IMR-90 (cell line): ENCODE measurements around the gene VAT1L. TPM values are rescaled to one million over a fixed set of nuclear protein-coding genes. Genes with fewer than 3 reads are reported as not detected.

Experiments used
- ATAC-seq: fragments of 200-7000 bp; cut with Tn5 transposase; 2 replicates; pipeline ENCODE4 v1.9.1; 2020; ENCODE audit warnings: low read depth, mild to moderate bottlenecking, moderate library complexity
- BruUV-seq: library from RNA; stranded (reverse); fragments of 400-500 nt; replicated peaks from 2 replicates; lab custom pipeline; 2021; lab: Mats Ljungman, UMichigan
- CTCF ChIA-PET: fragments of 300-600 bp; formaldehyde crosslinking; extraction: SDS; loops from one replicate; lab custom pipeline; 2021; ENCODE audit warnings: antibody characterized with exemption; lab: Yijun Ruan, JAX
- POLR2A ChIA-PET: fragments of 300-600 bp; sonication (Branson Sonifier 250); formaldehyde crosslinking; loops from one replicate; lab custom pipeline; 2022; ENCODE audit warnings: antibody characterized with exemption; ENCODE audit not compliant: unreplicated experiment; lab: Charles Lee
- DNase-seq: peaks from one replicate; pipeline ENCODE4 v3.0.0; 2013
- H2AFZ ChIP-seq: replicated peaks from 2 replicates; pipeline ENCODE3; 2013; ENCODE audit warnings: low read length, mild to moderate bottlenecking; ENCODE audit not compliant: poor library complexity
- H2AK5ac ChIP-seq: 2 replicates; pipeline ENCODE4 v1.6.1; 2013; ENCODE audit warnings: low read depth, low read length, inconsistent platforms
- H2AK9ac ChIP-seq: replicated peaks from 2 replicates; pipeline ENCODE3; 2013; ENCODE audit warnings: mild to moderate bottlenecking, low read depth, low read length, moderate library complexity; ENCODE audit not compliant: poor library complexity
- H2BK120ac ChIP-seq: 2 replicates; pipeline ENCODE4 v1.6.1; 2013; ENCODE audit warnings: low read depth, low read length, inconsistent platforms
- H2BK15ac ChIP-seq: 3 replicates; pipeline ENCODE4 v1.6.1; 2013; ENCODE audit warnings: low read depth, low read length, inconsistent platforms
- H2BK20ac ChIP-seq: 2 replicates; pipeline ENCODE4 v1.6.1; 2013; ENCODE audit warnings: low read depth, mild to moderate bottlenecking, inconsistent platforms, low read length, moderate library complexity
- H2BK5ac ChIP-seq: 2 replicates; pipeline ENCODE4 v1.6.1; 2013; ENCODE audit warnings: mild to moderate bottlenecking, low read depth, low read length, inconsistent platforms; ENCODE audit not compliant: poor library complexity, severe bottlenecking
- H3K14ac ChIP-seq: replicated peaks from 2 replicates; pipeline ENCODE4 v1.6.1; 2013; ENCODE audit warnings: low read depth, low read length, inconsistent platforms
- H3K18ac ChIP-seq: 2 replicates; pipeline ENCODE4 v1.6.1; 2013; ENCODE audit warnings: low read depth, low read length, control low read depth
- H3K23ac ChIP-seq: 2 replicates; pipeline ENCODE4 v1.6.1; 2013; ENCODE audit warnings: low read depth, low read length, inconsistent platforms
- H3K27ac ChIP-seq: 2 replicates; pipeline ENCODE4 v1.5.1; 2013; ENCODE audit warnings: mild to moderate bottlenecking, control low read depth, low read length; ENCODE audit not compliant: insufficient read depth
- H3K27me3 ChIP-seq: 2 replicates; pipeline ENCODE4 v1.6.1; 2013; ENCODE audit warnings: low read length; ENCODE audit not compliant: control insufficient read depth, insufficient read depth
- H3K36me3 ChIP-seq: 2 replicates; pipeline ENCODE4 v1.6.1; 2013; ENCODE audit warnings: low read length, mixed read lengths; ENCODE audit not compliant: control insufficient read depth, insufficient read depth
- H3K4ac ChIP-seq: 2 replicates; pipeline ENCODE4 v1.6.1; 2013; ENCODE audit warnings: low read depth, low read length, inconsistent platforms
- H3K4me1 ChIP-seq: 2 replicates; pipeline ENCODE4 v1.6.1; 2013; ENCODE audit warnings: low read length, mixed read lengths; ENCODE audit not compliant: control insufficient read depth, insufficient read depth
- H3K4me2 ChIP-seq: 2 replicates; pipeline ENCODE4 v1.6.1; 2013; ENCODE audit warnings: low read depth, mild to moderate bottlenecking, control low read depth, low read length, moderate library complexity
- H3K4me3 ChIP-seq: 2 replicates; pipeline ENCODE4 v1.5.1; 2013; ENCODE audit warnings: low read depth, mild to moderate bottlenecking, control low read depth, low read length, moderate library complexity; ENCODE audit not compliant: insufficient read depth
- H3K56ac ChIP-seq: 2 replicates; pipeline ENCODE4 v1.6.1; 2013; ENCODE audit warnings: low read length, inconsistent platforms; ENCODE audit not compliant: insufficient read depth; ENCODE audit errors: extremely low read depth
- H3K79me1 ChIP-seq, 2 experiments: 2 replicates each; pipeline ENCODE4 v1.6.1; 2013; ENCODE audit warnings: low read length in 2 of 2, inconsistent platforms in 1 of 2, low read depth in 1 of 2
- H3K9ac ChIP-seq: 2 replicates; pipeline ENCODE4 v1.6.1; 2013; ENCODE audit warnings: low read depth, low read length, control low read depth
- H3K9me1 ChIP-seq: 2 replicates; pipeline ENCODE4 v1.6.1; 2013; ENCODE audit warnings: low read length, inconsistent platforms; ENCODE audit not compliant: insufficient read depth
- H3K9me3 ChIP-seq: 2 replicates; pipeline ENCODE4 v1.6.1; 2013; ENCODE audit warnings: low read length; ENCODE audit not compliant: control insufficient read depth, insufficient read depth
- H4K20me1 ChIP-seq: 2 replicates; pipeline ENCODE4 v1.6.1; 2013; ENCODE audit warnings: low read length, inconsistent platforms; ENCODE audit not compliant: insufficient read depth
- H4K5ac ChIP-seq: 2 replicates; pipeline ENCODE4 v1.6.1; 2013; ENCODE audit warnings: mild to moderate bottlenecking, low read depth, low read length, control low read depth
- H4K8ac ChIP-seq, 2 experiments: 2 replicates each; pipeline ENCODE4 v1.6.1; 2013; ENCODE audit warnings: low read depth in 2 of 2, low read length in 2 of 2, control low read depth in 1 of 2, inconsistent platforms in 1 of 2
- H4K91ac ChIP-seq: 2 replicates; pipeline ENCODE4 v1.6.1; 2013; ENCODE audit warnings: low read depth, low read length, inconsistent platforms; ENCODE audit not compliant: insufficient read depth
- BHLHE40 ChIP-seq: fragments of 150-350 bp; IDR thresholded peaks from 2 replicates; pipeline ENCODE4 v1.6.1; 2016; ENCODE audit warnings: mild to moderate bottlenecking, low read depth, low read length
- CEBPB ChIP-seq: IDR thresholded peaks from 2 replicates; pipeline ENCODE4 v1.6.1; 2012; ENCODE audit warnings: low read depth, low read length, improper control_type of control experiment
- FOS ChIP-seq: fragments of 150-350 bp; IDR thresholded peaks from 2 replicates; pipeline ENCODE4 v1.6.1; 2016; ENCODE audit warnings: low read depth, low read length
- MAFK ChIP-seq: IDR thresholded peaks from 2 replicates; pipeline ENCODE4 v1.6.1; 2012; ENCODE audit warnings: low read depth, low read length, improper control_type of control experiment
- MXI1 ChIP-seq: IDR thresholded peaks from 2 replicates; pipeline ENCODE4 v1.6.1; 2012; ENCODE audit warnings: low read depth, mild to moderate bottlenecking, low read length, moderate library complexity, borderline replicate concordance
- POLR2A ChIP-seq: IDR thresholded peaks from 2 replicates; pipeline ENCODE4 v1.6.1; 2012; ENCODE audit warnings: mild to moderate bottlenecking, low read depth, low read length
- RAD21 ChIP-seq: IDR thresholded peaks from 2 replicates; pipeline ENCODE4 v1.6.1; 2012; ENCODE audit warnings: low read length, improper control_type of control experiment
- RCOR1 ChIP-seq: IDR thresholded peaks from 2 replicates; pipeline ENCODE4 v1.6.1; 2012; ENCODE audit warnings: mild to moderate bottlenecking, low read length, improper control_type of control experiment; ENCODE audit not compliant: insufficient replicate concordance
- RFX5 ChIP-seq: IDR thresholded peaks from 2 replicates; pipeline ENCODE4 v1.8.0; 2012; ENCODE audit warnings: low read depth, mild to moderate bottlenecking, low read length, moderate library complexity
- USF2 ChIP-seq: fragments of 150-350 bp; IDR thresholded peaks from 2 replicates; pipeline ENCODE4 v1.6.1; 2017; ENCODE audit warnings: mild to moderate bottlenecking, antibody characterized with exemption, low read length, low read depth
- WGBS, 2 experiments: methylation state at CpG; one replicate each; pipeline versions ENCODE4 v1.1.5 to v1.1.7; 2013; ENCODE audit warnings: missing lambda C conversion rate in 2 of 2; ENCODE audit not compliant: insufficient read length in 1 of 2; ENCODE audit errors: extremely low coverage in 2 of 2; 5-methylcytosine and 5-hydroxymethylcytosine counted together
- dilution Hi-C: fragments of 300-500 bp; cut with HindIII; formaldehyde crosslinking; loops from one replicate; pipeline ENCODE4 v1.14.3; 2018; ENCODE audit warnings: low sequenced_read_pairs; ENCODE audit not compliant: unreplicated experiment
- in situ Hi-C: fragments of 300-500 bp; cut with MboI; formaldehyde crosslinking; loops from 3 replicates; pipeline ENCODE4 v1.14.3; 2019; ENCODE audit warnings: low sequenced_read_pairs, inconsistent platforms, mixed read lengths
- intact Hi-C: fragments of 100-400 bp; cut with micrococcal nuclease; formaldehyde crosslinking; loops from 2 replicates; pipeline ENCODE4 v1.10.0; 2022
- polyA plus RNA-seq, 3 experiments: library from polyadenylated mRNA; depleted of rRNA; stranded (reverse); fragments of >200 nt; gene quantifications; 2 replicates each; pipeline ENCODE4 v1.2.3, GENCODE V29; 2012; ENCODE audit warnings: low replicate concordance in 1 of 3
- total RNA-seq: library from RNA; depleted of rRNA; stranded (reverse); fragments of >200 nt; gene quantifications from 2 replicates; pipeline ENCODE4 v1.2.3, GENCODE V29; 2012
- TF ChIP-seq, protein P1 (sequence below): fragments of 150-350 bp; IDR thresholded peaks from 2 replicates; pipeline ENCODE4 v1.6.1; 2016; ENCODE audit warnings: low read depth, mild to moderate bottlenecking, low read length, moderate library complexity, borderline replicate concordance

Gene VAT1L
- total and polyA plus RNA-seq, 2 of the 4 experiments (the other 2 are of a cell fraction), result 15.4 to 18.5 TPM

DNA sequence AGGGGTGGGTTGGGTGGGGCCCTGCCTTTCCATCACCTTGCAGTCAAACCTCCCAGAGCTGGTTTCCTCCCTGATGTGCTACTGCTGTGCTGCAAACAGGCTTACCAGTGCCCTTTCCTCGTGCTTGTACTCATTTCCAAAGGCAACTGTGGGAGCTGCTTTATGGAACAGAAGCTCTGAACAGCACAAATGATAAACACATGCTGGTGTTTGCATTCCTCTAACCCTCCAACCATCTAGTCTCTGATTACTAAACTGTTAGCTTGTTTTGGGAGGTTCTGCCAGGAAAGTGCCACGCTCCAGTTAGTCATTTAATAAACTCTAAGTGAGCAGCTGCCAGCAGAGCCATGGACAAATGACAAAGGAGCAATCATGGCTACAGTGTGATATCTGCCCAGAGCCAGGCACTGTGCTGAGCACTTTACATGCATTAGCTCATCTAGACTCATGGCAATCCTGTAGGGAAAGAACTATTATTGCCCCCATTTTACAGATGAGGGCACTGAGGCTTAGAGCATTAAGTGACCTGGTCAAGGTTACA, 110.4 kb downstream of the VAT1L start (continued):
- TF ChIP-seq RFX5, result no peak
- TF ChIP-seq CEBPB, result peak; percentile 1; the same call in 1 of the 2 replicates

DNA sequence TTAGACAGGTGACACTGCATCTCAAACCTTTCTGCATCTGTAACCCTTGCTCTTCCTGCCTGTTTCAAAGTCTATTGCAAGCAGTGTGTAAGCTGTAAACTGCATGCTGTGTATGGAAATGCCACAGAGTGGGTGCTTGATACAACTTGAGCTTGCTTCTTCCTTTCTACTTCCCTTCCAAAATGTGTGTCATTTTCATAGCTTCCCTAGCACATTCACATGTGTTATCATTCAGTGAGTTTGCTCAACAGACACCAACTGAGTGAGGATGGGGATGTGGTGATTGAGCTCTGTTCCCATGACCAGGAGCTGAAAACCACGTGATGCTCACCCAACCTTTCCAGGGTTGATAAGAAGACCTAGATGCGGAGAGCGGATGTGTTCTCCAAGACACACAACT, 111.1 kb downstream of the VAT1L start:
- H4K8ac ChIP-seq, result peak overlapping the region in 1 of 2 experiments; percentile 20; a peak in 1 of 4 replicates
- no peak overlapping the region for H3K56ac ChIP-seq
- no CpG with 5 or more reads among the region's 3 CpGs for WGBS, 2 experiments
- no peak overlapping the region for H3K9ac ChIP-seq
- no peaks in the 10 kb centered on the region for H3K27me3 ChIP-seq
- H2AFZ ChIP-seq, result no peak overlapping the region
- peak overlapping the region; percentile 71; the same call in 1 of the 2 replicates for H4K91ac ChIP-seq
- peak overlapping the region; percentile 72 for H3K14ac ChIP-seq
- peak overlapping the region; percentile 73 for H3K4ac ChIP-seq
- TF ChIP-seq USF2 (no peak), POLR2A (no peak), RAD21 (no peak), RFX5 (no peak), BHLHE40 (no peak), FOS (no peak), RCOR1 (no peak), MAFK (no peak), MXI1 (no peak), CEBPB (no peak)
- TF ChIP-seq, protein P1, sequence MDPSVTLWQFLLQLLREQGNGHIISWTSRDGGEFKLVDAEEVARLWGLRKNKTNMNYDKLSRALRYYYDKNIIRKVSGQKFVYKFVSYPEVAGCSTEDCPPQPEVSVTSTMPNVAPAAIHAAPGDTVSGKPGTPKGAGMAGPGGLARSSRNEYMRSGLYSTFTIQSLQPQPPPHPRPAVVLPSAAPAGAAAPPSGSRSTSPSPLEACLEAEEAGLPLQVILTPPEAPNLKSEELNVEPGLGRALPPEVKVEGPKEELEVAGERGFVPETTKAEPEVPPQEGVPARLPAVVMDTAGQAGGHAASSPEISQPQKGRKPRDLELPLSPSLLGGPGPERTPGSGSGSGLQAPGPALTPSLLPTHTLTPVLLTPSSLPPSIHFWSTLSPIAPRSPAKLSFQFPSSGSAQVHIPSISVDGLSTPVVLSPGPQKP, result no peak
- no TSS peak for BruUV-seq
- peak overlapping the region; percentile 3 for H2BK5ac ChIP-seq
- H2AK9ac ChIP-seq, result no peak overlapping the region
- H2BK120ac ChIP-seq, result peak overlapping the region; percentile 59
- H3K9me3 ChIP-seq, result no peaks in the 10 kb centered on the region
- H3K27ac ChIP-seq, result peak overlapping the region; percentile 13; the same call in 1 of the 2 replicates
- H3K4me1 ChIP-seq, result peaks cover 27% of the 10 kb centered on the region
- ATAC-seq (no peak), DNase-seq (no peak)
- H3K18ac ChIP-seq, result peak overlapping the region; percentile 83
- CTCF ChIA-PET, result interaction anchor here (0.6 to 1.0 kb wide), 4 partner anchors 16 to 224 kb away, joined by 3 read pairs; no protein-coding TSS in a partner anchor
- no peak overlapping the region for H3K4me2 ChIP-seq
- H3K79me1 ChIP-seq, result no peaks in the 10 kb centered on the region
- peak overlapping the region; percentile 83 for H2BK15ac ChIP-seq
- POLR2A ChIA-PET, result no interaction called here
- dilution Hi-C loops (no loop called here), intact Hi-C loops (loop anchor here (2.0 to 5.0 kb wide), 2 partner anchors 111 to 177 kb away; partner anchors contain the start of genes NUDT7 and VAT1L), in situ Hi-C loops (no loop called here)
- H3K36me3 ChIP-seq, result no peaks in the 10 kb centered on the region
- no peaks in the 10 kb centered on the region for H4K20me1 ChIP-seq
- H3K23ac ChIP-seq, result 0 out of 2 replicates have a peak overlapping the region, but pooled peaks have one; percentile 30
- peak overlapping the region; percentile 58 for H2BK20ac ChIP-seq
- peaks cover 20% of the 10 kb centered on the region for H3K9me1 ChIP-seq
- no peak overlapping the region for H3K4me3 ChIP-seq
- H4K5ac ChIP-seq, result peak overlapping the region; percentile 57
- H2AK5ac ChIP-seq, result peak overlapping the region; percentile 93
